ENCODE results near the gene RNF11.

RNF11 gene

DNA sequence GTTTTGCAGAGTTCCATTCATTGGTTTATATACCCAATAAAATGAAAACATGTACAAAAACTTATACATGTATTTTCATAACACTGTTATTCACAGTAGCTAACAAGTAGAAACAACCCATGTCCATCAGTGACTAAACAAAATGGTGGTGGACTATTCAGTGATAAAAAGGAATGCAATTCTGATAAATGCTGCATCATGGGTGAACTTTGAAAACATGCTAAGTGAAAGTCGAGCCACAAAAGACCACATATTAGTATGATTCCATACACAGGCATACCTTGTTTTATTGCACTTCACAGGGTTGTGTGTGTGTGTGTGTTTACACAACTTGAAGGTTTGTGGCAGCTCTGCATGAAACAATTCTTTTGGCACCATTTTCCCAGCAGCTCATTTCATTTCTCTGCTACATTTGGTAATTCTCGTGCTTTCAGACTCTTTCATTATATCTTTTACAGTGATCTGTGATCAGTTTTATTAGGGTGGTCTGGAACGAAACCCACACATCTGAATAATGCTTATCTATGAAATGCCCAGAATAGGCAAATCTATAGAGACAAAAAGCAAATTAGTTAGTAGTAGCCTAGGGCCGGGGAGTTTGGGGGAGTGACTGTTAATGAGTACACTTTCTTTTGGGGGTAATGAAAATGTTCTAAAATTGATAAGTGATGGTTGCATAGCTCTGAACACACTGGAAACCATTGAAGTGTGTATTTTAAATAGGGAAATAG, 27.2 kb downstream of the RNF11 start:
- Histone ChIP-seq H2AFZ (ENCODE audit: low read depth, low read length) (no peak overlapping the region), H3K79me2 (ENCODE audit: insufficient read depth, low read length) (peaks cover 88% of the 10 kb centered on the region), H4K20me1 (ENCODE audit: insufficient read depth, low read length) (peaks cover 19% of the 10 kb centered on the region; the same call in 1 of the 2 replicates), H3K27me3 (ENCODE audit: insufficient read depth, low read length, poor library complexity) (no peaks in the 10 kb centered on the region), H3K4me1 (ENCODE audit: insufficient read depth, low read length) (no peaks in the 10 kb centered on the region), H3K36me3 (ENCODE audit: insufficient read depth, low read length) (no peaks in the 10 kb centered on the region), H3K9me3 (ENCODE audit: insufficient read depth, low read length, severe bottlenecking) (no peaks in the 10 kb centered on the region), H3K4me2 (ENCODE audit: insufficient read depth, low read length) (no peak overlapping the region), H3K27ac (ENCODE audit: low read length) (no peak overlapping the region), H3K9ac (ENCODE audit: low read depth, low read length) (no peak overlapping the region), H3K4me3 (ENCODE audit: low read depth in 1 of 2, low read length in 2 of 2) (no peak overlapping the region)
- no peak for DNase-seq
- TF ChIP-seq EZH2 (IDR thresholded peaks at IDR 0.05; ENCODE audit: borderline replicate concordance, low read depth, low read length, severe bottlenecking): no peak
- ATAC-seq (ENCODE audit: insufficient read depth, low read depth): no peak

DNA sequence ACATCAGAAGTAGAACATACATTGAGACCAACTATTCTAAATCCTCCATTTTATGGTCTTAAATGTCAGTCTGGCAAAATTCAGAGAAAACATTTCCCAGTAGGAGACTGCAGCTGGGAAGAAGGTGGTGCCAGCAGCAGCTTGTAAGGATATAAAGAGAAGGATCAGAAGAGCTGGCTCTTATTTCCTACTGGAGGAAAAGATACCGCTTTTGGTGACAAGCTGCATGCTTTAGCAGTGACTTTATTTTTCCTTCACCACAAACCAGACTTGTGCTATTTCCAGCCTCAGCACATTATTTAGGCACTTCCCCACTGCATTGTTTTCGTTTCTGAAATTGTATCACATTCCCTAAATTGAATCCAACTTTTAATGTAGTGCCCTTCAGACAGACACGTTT, 28.4 kb downstream of the RNF11 start:
- Histone ChIP-seq H3K9me3 (ENCODE audit: insufficient read depth, low read length, severe bottlenecking) (no peaks in the 10 kb centered on the region), H3K9ac (ENCODE audit: low read depth, low read length) (no peak overlapping the region), H3K4me2 (ENCODE audit: insufficient read depth, low read length) (no peak overlapping the region), H3K4me3 (ENCODE audit: low read depth in 1 of 2, low read length in 2 of 2) (no peak overlapping the region), H3K4me1 (ENCODE audit: insufficient read depth, low read length) (no peaks in the 10 kb centered on the region), H3K36me3 (ENCODE audit: insufficient read depth, low read length) (0 out of 2 replicates have a peak, but pooled peaks cover under 1% of the 10 kb centered on the region), H3K27me3 (ENCODE audit: insufficient read depth, low read length, poor library complexity) (no peaks in the 10 kb centered on the region), H4K20me1 (ENCODE audit: insufficient read depth, low read length) (peaks cover 17% of the 10 kb centered on the region; the same call in 1 of the 2 replicates), H2AFZ (ENCODE audit: low read depth, low read length) (no peak overlapping the region), H3K79me2 (ENCODE audit: insufficient read depth, low read length) (peaks cover 85% of the 10 kb centered on the region), H3K27ac (ENCODE audit: low read length) (no peak overlapping the region)
- TF ChIP-seq, protein P1, sequence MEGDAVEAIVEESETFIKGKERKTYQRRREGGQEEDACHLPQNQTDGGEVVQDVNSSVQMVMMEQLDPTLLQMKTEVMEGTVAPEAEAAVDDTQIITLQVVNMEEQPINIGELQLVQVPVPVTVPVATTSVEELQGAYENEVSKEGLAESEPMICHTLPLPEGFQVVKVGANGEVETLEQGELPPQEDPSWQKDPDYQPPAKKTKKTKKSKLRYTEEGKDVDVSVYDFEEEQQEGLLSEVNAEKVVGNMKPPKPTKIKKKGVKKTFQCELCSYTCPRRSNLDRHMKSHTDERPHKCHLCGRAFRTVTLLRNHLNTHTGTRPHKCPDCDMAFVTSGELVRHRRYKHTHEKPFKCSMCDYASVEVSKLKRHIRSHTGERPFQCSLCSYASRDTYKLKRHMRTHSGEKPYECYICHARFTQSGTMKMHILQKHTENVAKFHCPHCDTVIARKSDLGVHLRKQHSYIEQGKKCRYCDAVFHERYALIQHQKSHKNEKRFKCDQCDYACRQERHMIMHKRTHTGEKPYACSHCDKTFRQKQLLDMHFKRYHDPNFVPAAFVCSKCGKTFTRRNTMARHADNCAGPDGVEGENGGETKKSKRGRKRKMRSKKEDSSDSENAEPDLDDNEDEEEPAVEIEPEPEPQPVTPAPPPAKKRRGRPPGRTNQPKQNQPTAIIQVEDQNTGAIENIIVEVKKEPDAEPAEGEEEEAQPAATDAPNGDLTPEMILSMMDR (IDR thresholded peaks at IDR 0.05; ENCODE audit: borderline replicate concordance, extremely low read depth, low read length, poor library complexity, severe bottlenecking): no peak
- no peak for TF ChIP-seq EZH2 (IDR thresholded peaks at IDR 0.05; ENCODE audit: borderline replicate concordance, low read depth, low read length, severe bottlenecking)
- DNase-seq (no peak), ATAC-seq (ENCODE audit: insufficient read depth, low read depth) (no peak)

DNA sequence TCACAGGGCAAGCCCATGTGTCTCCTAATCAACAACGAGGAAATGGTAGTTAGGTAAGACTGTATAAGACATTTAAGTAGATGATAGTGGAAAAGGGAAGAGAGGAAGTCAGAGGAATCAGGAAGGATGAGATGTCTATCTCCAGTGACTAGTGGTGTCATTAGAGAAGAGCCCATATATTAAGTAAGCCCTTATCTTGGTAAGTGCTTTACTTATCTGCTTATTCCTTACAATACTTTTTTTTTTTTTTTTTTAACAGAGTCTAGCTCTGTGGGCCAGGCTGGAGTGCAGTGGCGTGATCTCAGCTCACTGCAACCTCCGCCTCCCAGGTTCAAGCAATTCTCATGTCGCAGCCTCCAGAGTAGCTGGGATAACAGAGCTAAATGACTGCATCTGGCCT, 29.5 kb downstream of the RNF11 start:
- Histone ChIP-seq H3K36me3 (ENCODE audit: insufficient read depth, low read length) (peaks cover 12% of the 10 kb centered on the region), H3K79me2 (ENCODE audit: insufficient read depth, low read length) (peaks cover 73% of the 10 kb centered on the region), H3K9me3 (ENCODE audit: insufficient read depth, low read length, severe bottlenecking) (no peaks in the 10 kb centered on the region), H3K9ac (ENCODE audit: low read depth, low read length) (no peak overlapping the region), H2AFZ (ENCODE audit: low read depth, low read length) (no peak overlapping the region), H4K20me1 (ENCODE audit: insufficient read depth, low read length) (peaks cover 15% of the 10 kb centered on the region; the same call in 1 of the 2 replicates), H3K27me3 (ENCODE audit: insufficient read depth, low read length, poor library complexity) (no peaks in the 10 kb centered on the region), H3K4me3 (ENCODE audit: low read depth in 1 of 2, low read length in 2 of 2) (no peak overlapping the region), H3K4me2 (ENCODE audit: insufficient read depth, low read length) (no peak overlapping the region), H3K4me1 (ENCODE audit: insufficient read depth, low read length) (no peaks in the 10 kb centered on the region), H3K27ac (ENCODE audit: low read length) (no peak overlapping the region)
- DNase-seq (no peak), ATAC-seq (ENCODE audit: insufficient read depth, low read depth) (no peak)
- TF ChIP-seq, protein P1 (IDR thresholded peaks at IDR 0.05; ENCODE audit: borderline replicate concordance, extremely low read depth, low read length, poor library complexity, severe bottlenecking): no peak
- no peak for TF ChIP-seq EZH2 (IDR thresholded peaks at IDR 0.05; ENCODE audit: borderline replicate concordance, low read depth, low read length, severe bottlenecking)

DNA sequence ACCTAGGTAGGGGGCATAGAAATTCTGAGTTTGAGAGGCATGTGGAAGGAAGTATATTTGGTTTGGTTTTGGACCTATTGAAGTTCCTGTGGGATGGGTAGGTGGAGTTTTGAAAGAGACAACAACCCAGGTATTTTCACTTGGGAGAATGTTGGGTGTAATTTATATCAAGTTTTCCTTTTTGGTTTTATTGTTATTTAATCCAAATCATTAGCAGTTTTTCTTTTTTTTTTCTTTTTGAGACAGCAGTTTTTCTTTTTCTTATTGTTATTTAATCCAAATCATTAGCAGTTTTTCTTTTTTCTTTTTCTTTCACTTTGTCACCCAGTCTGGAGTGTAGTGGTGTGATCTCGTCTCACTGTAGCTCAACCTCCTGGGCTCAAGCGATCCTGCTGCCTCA, 30.1 kb downstream of the RNF11 start:
- H3K27me3 ChIP-seq (ENCODE audit: insufficient read depth, low read length, poor library complexity): no peaks in the 10 kb centered on the region
- DNase-seq: no peak
- no peak overlapping the region for H2AFZ ChIP-seq (ENCODE audit: low read depth, low read length)
- H3K4me1 ChIP-seq (ENCODE audit: insufficient read depth, low read length): no peaks in the 10 kb centered on the region
- H3K36me3 ChIP-seq (ENCODE audit: insufficient read depth, low read length): peaks cover 17% of the 10 kb centered on the region
- peaks cover 68% of the 10 kb centered on the region for H3K79me2 ChIP-seq (ENCODE audit: insufficient read depth, low read length)
- no peak for ATAC-seq (ENCODE audit: insufficient read depth, low read depth)
- no peak overlapping the region for H3K4me2 ChIP-seq (ENCODE audit: insufficient read depth, low read length)
- no peak overlapping the region for H3K4me3 ChIP-seq (ENCODE audit: low read depth in 1 of 2, low read length in 2 of 2)
- no peak overlapping the region for H3K9ac ChIP-seq (ENCODE audit: low read depth, low read length)
- H3K9me3 ChIP-seq (ENCODE audit: insufficient read depth, low read length, severe bottlenecking): no peaks in the 10 kb centered on the region
- no peak for TF ChIP-seq EZH2 (IDR thresholded peaks at IDR 0.05; ENCODE audit: borderline replicate concordance, low read depth, low read length, severe bottlenecking)
- TF ChIP-seq, protein P1 (IDR thresholded peaks at IDR 0.05; ENCODE audit: borderline replicate concordance, extremely low read depth, low read length, poor library complexity, severe bottlenecking): no peak
- H4K20me1 ChIP-seq (ENCODE audit: insufficient read depth, low read length): peaks cover 14% of the 10 kb centered on the region; the same call in 1 of the 2 replicates
- no peak overlapping the region for H3K27ac ChIP-seq (ENCODE audit: low read length)

All from DND-41 (cell line).